GM18873 (cell line): ENCODE results near the gene SLC16A5.

Experiments
- ATAC-seq: cut with Tn5 transposase; IDR thresholded peaks from one replicate; pipeline ENCODE4 v1.9.1; 2021; ENCODE audit warnings: mild to moderate bottlenecking, moderate library complexity, moderate number of reproducible peaks; ENCODE audit not compliant: unreplicated experiment, low FRiP score

SLC16A5 gene

GRCh38 chr17:75084039-75084660, 3.6 kb upstream of the SLC16A5 start:
- ATAC-seq = no peak

GRCh38 chr17:75086496-75087181, 1.1 kb upstream of the SLC16A5 start:
- ATAC-seq = no peak

GRCh38 chr17:75087182-75087557, 584 bp upstream of the SLC16A5 start:
- ATAC-seq = no peak

GRCh38 chr17:75088465-75089417, 987 bp downstream of the SLC16A5 start:
- ATAC-seq = no peak

GRCh38 chr17:75090871-75091854, 3.4 kb downstream of the SLC16A5 start:
- no peak for ATAC-seq

GRCh38 chr17:75091855-75092327, 4.1 kb downstream of the SLC16A5 start:
- no peak for ATAC-seq

GRCh38 chr17:75093548-75094158, 5.9 kb downstream of the SLC16A5 start:
- no peak for ATAC-seq

GRCh38 chr17:75094871-75095399, 7.2 kb downstream of the SLC16A5 start:
- no peak for ATAC-seq

- no peak for ATAC-seq
These were observed 8.4 kb downstream of the SLC16A5 start for GRCh38 chr17:75096082-75096625.

- no peak for ATAC-seq
These were observed 10.1 kb downstream of the SLC16A5 start for GRCh38 chr17:75097865-75098264.

- ATAC-seq = no peak
These were observed 11.1 kb downstream of the SLC16A5 start for GRCh38 chr17:75098861-75099260.

- ATAC-seq = no peak
These were observed 12.3 kb downstream of the SLC16A5 start for GRCh38 chr17:75099881-75100595.

- ATAC-seq = no peak
These were observed 14.6 kb downstream of the SLC16A5 start for GRCh38 chr17:75102385-75102821.

GRCh38 chr17:75103601-75104554, 16.1 kb downstream of the SLC16A5 start:
- ATAC-seq = no peak

GRCh38 chr17:75105126-75106080, 17.6 kb downstream of the SLC16A5 start:
- ATAC-seq = no peak

GRCh38 chr17:75108193-75108592, 20.4 kb downstream of the SLC16A5 start:
- no peak for ATAC-seq
